Upper lobe of right lung (tissue), 1 donor: ENCODE data around the gene DNAI1. TPM values are rescaled to one million over a fixed set of nuclear protein-coding genes. Genes with fewer than 3 reads are reported as not detected.
A peak's percentile ranks its signal among the peaks of the same experiment; 100 is the strongest.

Source experiments
- ATAC-seq: fragments of 200-7000 bp; cut with Tn5 transposase; one replicate; pipeline ENCODE4 v1.9.1; 2020; ENCODE audit warnings: mild to moderate bottlenecking, moderate library complexity
- DNase-seq: peaks from one replicate; pipeline ENCODE4 v3.0.0-alpha.2; 2020
- H3K27ac ChIP-seq: fragments of 200-600 bp; one replicate; pipeline ENCODE4 v1.8.0; 2022
- H3K27me3 ChIP-seq: fragments of 200-600 bp; one replicate; pipeline ENCODE4 v1.8.0; 2022; ENCODE audit warnings: mild to moderate bottlenecking
- H3K36me3 ChIP-seq: fragments of 200-600 bp; one replicate; pipeline ENCODE4 v1.8.0; 2022
- H3K4me1 ChIP-seq: fragments of 200-600 bp; one replicate; pipeline ENCODE4 v1.8.0; 2022
- H3K4me3 ChIP-seq: fragments of 200-600 bp; one replicate; pipeline ENCODE4 v1.8.0; 2022; ENCODE audit warnings: mild to moderate bottlenecking
- H3K9me3 ChIP-seq: fragments of 200-600 bp; one replicate; pipeline ENCODE4 v1.8.0; 2022
- intact Hi-C: fragments of 100-400 bp; cut with DNase I; formaldehyde crosslinking; loops from one replicate; pipeline ENCODE4 v1.11.0; 2022
- total RNA-seq: library from RNA; stranded (reverse); fragmentation: NEBNext Ultra II Directional; extraction: Animal tissue kit (Norgen Biotek cat#: 25700); gene quantifications from one replicate; pipeline ENCODE4 v1.2.1, GENCODE V29; 2021
- TF ChIP-seq, protein P1 (sequence below): fragments of 200-600 bp; IDR thresholded peaks from one replicate; pipeline ENCODE4 v1.8.0; 2022; ENCODE audit warnings: antibody characterized with exemption
- donor health status: DM: no; HTN: yes; CAD: no; lungs with severe emphysema.

Gene DNAI1
- total RNA-seq, 1 donor from 2014 or later = not detected

DNA sequence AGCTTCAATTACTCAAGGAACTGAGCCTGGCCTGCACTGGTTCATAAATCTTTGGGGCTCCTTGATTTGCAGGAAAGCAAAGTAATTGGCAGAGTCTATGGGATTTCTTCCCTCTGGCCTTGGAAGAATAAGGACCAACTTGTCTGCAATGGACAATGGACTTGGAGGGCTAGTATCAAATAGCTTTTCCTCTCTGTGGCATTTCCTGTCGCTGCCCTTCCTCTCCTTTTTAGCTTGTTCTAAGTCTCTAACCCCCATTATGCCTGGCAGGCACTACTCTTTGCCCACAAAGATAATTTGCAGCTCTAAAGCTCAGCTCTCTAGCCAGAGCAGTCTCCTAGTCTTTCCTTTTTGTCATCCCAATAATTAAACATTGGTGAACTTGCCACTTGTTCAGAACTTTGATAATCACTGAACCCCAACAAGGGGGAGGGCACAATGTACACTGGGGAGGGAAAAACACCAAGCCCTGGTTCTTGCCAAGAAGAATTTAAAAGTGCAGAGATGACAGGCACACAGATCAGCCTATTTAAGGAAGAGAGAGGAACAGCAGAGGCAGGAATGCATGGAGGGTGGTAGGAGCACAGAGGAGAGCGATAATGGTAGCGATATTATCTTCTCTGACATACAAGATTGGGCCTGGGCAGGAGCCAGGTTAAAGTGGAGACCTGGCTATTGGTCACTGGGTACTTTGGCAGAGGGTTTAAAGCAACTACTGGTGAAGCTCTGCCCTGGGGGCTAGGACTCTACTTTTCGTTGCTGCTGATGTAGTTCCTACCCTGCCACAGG, 38.7 kb upstream of the DNAI1 start:
- Histone ChIP-seq H3K27ac (no peak overlapping the region), H3K4me1 (no peaks in the 10 kb centered on the region), H3K27me3 (no peaks in the 10 kb centered on the region), H3K9me3 (no peaks in the 10 kb centered on the region), H3K36me3 (no peaks in the 10 kb centered on the region), H3K4me3 (no peak overlapping the region)
- ATAC-seq (no peak), DNase-seq (no peak)
- intact Hi-C loops = loop anchor here (10.0 kb wide), 1 partner anchor 85 kb away; no protein-coding TSS in a partner anchor
- TF ChIP-seq, protein P1, sequence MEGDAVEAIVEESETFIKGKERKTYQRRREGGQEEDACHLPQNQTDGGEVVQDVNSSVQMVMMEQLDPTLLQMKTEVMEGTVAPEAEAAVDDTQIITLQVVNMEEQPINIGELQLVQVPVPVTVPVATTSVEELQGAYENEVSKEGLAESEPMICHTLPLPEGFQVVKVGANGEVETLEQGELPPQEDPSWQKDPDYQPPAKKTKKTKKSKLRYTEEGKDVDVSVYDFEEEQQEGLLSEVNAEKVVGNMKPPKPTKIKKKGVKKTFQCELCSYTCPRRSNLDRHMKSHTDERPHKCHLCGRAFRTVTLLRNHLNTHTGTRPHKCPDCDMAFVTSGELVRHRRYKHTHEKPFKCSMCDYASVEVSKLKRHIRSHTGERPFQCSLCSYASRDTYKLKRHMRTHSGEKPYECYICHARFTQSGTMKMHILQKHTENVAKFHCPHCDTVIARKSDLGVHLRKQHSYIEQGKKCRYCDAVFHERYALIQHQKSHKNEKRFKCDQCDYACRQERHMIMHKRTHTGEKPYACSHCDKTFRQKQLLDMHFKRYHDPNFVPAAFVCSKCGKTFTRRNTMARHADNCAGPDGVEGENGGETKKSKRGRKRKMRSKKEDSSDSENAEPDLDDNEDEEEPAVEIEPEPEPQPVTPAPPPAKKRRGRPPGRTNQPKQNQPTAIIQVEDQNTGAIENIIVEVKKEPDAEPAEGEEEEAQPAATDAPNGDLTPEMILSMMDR = no peak

DNA sequence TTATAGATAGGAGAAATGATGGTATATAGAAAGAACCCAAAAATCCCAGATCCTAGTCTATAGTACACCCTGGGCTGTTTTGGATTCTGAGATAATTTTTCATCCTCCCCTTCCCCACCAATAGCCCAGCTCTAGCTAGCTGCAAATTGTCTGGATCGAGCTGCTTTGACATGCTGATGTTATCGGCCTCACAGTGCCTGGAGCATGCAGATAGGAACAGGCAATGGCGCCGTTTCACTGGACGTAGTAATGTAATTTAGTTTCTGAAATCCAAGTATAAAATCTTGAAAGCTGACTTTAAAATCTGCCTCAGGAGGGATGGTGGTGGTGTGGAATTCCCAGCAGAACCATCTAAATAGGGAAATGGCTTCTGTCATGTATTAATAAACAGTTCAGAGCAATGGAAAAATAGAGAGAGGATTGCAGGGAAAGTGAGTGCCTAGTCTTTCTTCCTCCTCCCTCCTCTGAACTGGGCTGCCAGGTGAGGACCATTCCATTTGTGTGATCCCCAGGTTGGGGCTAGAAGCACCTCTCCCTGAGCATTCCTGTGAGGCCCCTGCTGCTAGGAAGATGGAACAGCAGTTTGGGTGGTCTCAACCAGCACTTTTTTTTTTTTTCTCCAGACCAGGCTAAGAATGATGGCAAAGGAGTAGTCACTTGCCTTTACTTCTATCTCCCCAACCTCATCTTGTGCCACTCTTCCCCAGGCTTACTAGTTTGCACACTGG, 32.1 kb upstream of the DNAI1 start:
- H3K36me3 ChIP-seq = no peaks in the 10 kb centered on the region
- ATAC-seq = no peak

DNA sequence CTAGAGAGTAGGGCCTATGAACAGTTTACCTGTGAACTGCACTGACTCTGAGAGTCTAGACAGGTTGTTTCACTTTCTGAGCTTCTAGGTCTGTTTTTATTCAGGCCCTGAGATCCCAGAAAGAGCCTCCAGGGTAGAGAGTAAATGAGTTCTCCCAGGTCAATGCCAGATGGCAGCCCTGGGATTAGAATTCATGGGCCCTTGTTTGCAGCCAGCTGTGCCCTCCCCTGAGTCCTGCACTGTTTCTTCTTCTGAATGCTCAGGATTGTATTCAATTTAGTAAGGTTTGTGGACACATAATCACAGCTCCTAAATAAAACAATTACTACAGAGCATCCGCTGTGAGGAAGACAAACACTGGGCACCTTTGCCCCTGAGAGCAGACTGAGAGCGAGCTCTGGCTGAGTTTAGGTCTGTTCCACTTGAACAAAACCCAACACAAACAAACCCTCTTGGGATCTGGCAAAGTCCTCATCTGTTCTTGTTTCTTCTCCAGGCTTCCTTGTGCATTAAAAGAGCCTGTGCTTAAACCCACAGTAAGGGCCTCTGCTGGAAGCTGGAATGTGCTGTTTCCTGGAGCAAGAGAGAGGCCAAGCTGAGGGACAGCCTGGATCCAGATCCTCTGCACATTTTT, 30.2 kb upstream of the DNAI1 start:
- Histone ChIP-seq H3K27me3 (no peaks in the 10 kb centered on the region), H3K9me3 (no peaks in the 10 kb centered on the region), H3K27ac (no peak overlapping the region), H3K4me1 (peaks cover 10% of the 10 kb centered on the region), H3K4me3 (no peak overlapping the region), H3K36me3 (no peaks in the 10 kb centered on the region)
- intact Hi-C loops = no loop called here
- DNase-seq (no peak), ATAC-seq (peak; percentile 26)
- TF ChIP-seq, protein P1 = no peak

More for the DNA sequence above, 32.1 kb upstream of the DNAI1 start:
- DNase-seq = no peak
- H3K27ac ChIP-seq = no peak overlapping the region
- H3K27me3 ChIP-seq = no peaks in the 10 kb centered on the region
- TF ChIP-seq, protein P1 = no peak
- no peaks in the 10 kb centered on the region for H3K9me3 ChIP-seq
- intact Hi-C loops = no loop called here
- no peak overlapping the region for H3K4me3 ChIP-seq
- H3K4me1 ChIP-seq = peaks cover 10% of the 10 kb centered on the region

DNA sequence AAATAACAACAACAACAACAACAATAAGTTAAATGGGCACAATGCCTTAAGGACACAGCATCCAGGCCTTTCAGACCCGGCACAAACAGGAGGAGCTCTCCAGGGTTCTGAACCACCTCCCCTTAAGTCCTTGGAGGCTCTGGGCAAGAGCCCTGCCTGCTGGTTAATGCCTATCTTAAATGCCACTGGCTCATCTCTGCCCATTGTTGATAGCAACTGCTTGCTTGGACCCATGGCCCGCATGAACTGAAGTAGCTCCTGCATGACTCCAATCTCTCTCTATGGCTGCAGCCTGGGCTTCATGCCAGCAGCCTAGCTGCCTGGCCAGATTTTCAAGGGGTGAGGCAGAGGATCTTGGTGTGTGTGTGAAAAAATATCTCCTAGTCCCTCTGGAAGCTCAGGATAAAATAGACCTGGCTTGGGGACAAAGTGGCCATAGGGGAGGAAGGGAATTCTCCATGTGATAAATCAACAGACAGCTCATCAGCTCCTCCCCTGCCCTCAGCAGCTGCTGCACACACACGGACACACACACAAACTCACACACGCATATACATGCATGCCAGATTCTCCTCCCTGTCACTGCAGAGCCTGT, 27.7 kb upstream of the DNAI1 start:
- no peaks in the 10 kb centered on the region for H3K9me3 ChIP-seq
- no peak overlapping the region for H3K27ac ChIP-seq
- H3K4me3 ChIP-seq = no peak overlapping the region
- TF ChIP-seq, protein P1 = no peak
- H3K36me3 ChIP-seq = no peaks in the 10 kb centered on the region
- ATAC-seq = peak; percentile 73
- no peak for DNase-seq
- peaks cover 10% of the 10 kb centered on the region for H3K4me1 ChIP-seq
- intact Hi-C loops = no loop called here
- H3K27me3 ChIP-seq = no peaks in the 10 kb centered on the region

DNA sequence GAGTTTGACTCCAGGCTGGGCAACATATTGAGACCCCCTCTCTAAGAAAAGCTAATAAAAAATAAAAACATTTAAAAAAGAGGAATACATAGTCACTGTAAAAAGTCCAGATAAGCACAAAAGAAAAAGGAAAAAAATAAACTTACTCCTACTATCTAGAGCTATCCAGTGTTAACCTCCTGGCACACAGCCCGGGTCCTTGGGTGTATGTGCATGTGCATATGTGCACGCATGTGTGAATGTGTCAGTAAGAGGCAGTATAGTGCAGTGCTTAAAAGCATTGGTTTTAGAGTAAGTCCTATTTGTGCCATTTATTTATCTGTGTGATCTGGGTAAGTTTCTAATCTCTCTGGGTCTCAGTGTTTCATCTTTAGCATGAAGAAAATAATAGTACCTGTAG, 26.9 kb upstream of the DNAI1 start:
- Histone ChIP-seq H3K4me3 (no peak overlapping the region), H3K27me3 (no peaks in the 10 kb centered on the region), H3K4me1 (peaks cover 10% of the 10 kb centered on the region), H3K9me3 (no peaks in the 10 kb centered on the region), H3K27ac (no peak overlapping the region), H3K36me3 (no peaks in the 10 kb centered on the region)
- intact Hi-C loops = no loop called here
- TF ChIP-seq, protein P1 = no peak
- no peak for ATAC-seq
- DNase-seq = no peak
